CD14-positive monocyte (primary cell): ENCODE measurements around the gene GSTA2. TPM values are rescaled to one million over a fixed set of nuclear protein-coding genes. Genes with fewer than 3 reads are reported as not detected.
"Not testable (repeated sequence)": the region's sequence is repeated elsewhere in the genome, so short reads cannot be mapped to it uniquely, and the experiment has no call there.

Source experiments
- DNase-seq, 3 donors: peaks; one replicate each; pipeline ENCODE4 v3.0.0-alpha.2; 2011 to 2022
- H2AFZ ChIP-seq: 2 replicates; pipeline ENCODE4 v1.6.0; 2012; ENCODE audit warnings: mild to moderate bottlenecking, low read depth, low read length, inconsistent platforms; ENCODE audit not compliant: insufficient read depth, poor library complexity, severe bottlenecking
- H3K27ac ChIP-seq, 2 donors: 1 replicate in 1 of 2; 2 replicates in 1 of 2; pipeline ENCODE4 v1.5.1; 2012 to 2013; ENCODE audit warnings: low read length in 2 of 2, control low read depth in 1 of 2, inconsistent platforms in 1 of 2, low read depth in 1 of 2, mild to moderate bottlenecking in 1 of 2
- H3K27me3 ChIP-seq, 2 donors: one replicate each; pipeline versions ENCODE4 v1.6.0 to v1.6.1; 2011 to 2013; ENCODE audit warnings: low read length in 2 of 2; ENCODE audit not compliant: control insufficient read depth in 2 of 2, insufficient read depth in 2 of 2
- H3K36me3 ChIP-seq, 2 donors: replicated peaks in 1 of 2; 1 replicate in 1 of 2; 2 replicates in 1 of 2; pipeline versions ENCODE4 v1.5.1 to v1.6.1; 2012 to 2013; ENCODE audit warnings: low read length in 2 of 2, control low read depth in 1 of 2, inconsistent platforms in 1 of 2, mild to moderate bottlenecking in 1 of 2; ENCODE audit not compliant: insufficient read depth in 2 of 2, control insufficient read depth in 1 of 2
- H3K4me1 ChIP-seq, 2 donors: 1 replicate in 1 of 2; 2 replicates in 1 of 2; pipeline versions ENCODE4 v1.5.1 to v1.6.1; 2012 to 2013; ENCODE audit warnings: low read length in 2 of 2, control low read depth in 1 of 2, inconsistent platforms in 1 of 2, mild to moderate bottlenecking in 1 of 2, moderate library complexity in 1 of 2; ENCODE audit not compliant: insufficient read depth in 2 of 2, control insufficient read depth in 1 of 2
- H3K4me2 ChIP-seq: replicated peaks from 2 replicates; pipeline ENCODE3; 2012; ENCODE audit warnings: low read length, moderate library complexity, mild to moderate bottlenecking; ENCODE audit not compliant: poor library complexity, severe bottlenecking; ENCODE audit errors: extremely low read depth
- H3K4me3 ChIP-seq, 3 experiments: fragments of 200-600 bp in 1 of 3; sonication (generic) in 1 of 3; replicated peaks in 1 of 3; 1 replicate in 2 of 3; 2 replicates in 1 of 3; pipeline ENCODE4 v1.5.1; 2011 to 2013; ENCODE audit warnings: low read length in 3 of 3, mild to moderate bottlenecking in 3 of 3, control low read depth in 2 of 3, low read depth in 2 of 3, inconsistent platforms in 1 of 3, moderate library complexity in 1 of 3
- H3K79me2 ChIP-seq: 2 replicates; pipeline ENCODE4 v1.6.0; 2012; ENCODE audit warnings: mild to moderate bottlenecking, control low read depth, inconsistent platforms, low read length, moderate library complexity; ENCODE audit not compliant: insufficient read depth
- H3K9ac ChIP-seq: 2 replicates; pipeline ENCODE4 v1.6.0; 2017; ENCODE audit warnings: low read length, mild to moderate bottlenecking; ENCODE audit not compliant: insufficient read depth, poor library complexity, severe bottlenecking
- H3K9me3 ChIP-seq, 2 donors: replicated peaks in 1 of 2; 1 replicate in 1 of 2; 2 replicates in 1 of 2; pipeline versions ENCODE4 v1.5.1 to v1.6.1; 2012 to 2013; ENCODE audit warnings: low read length in 2 of 2, control low read depth in 1 of 2; ENCODE audit not compliant: control insufficient read depth in 1 of 2, insufficient read depth in 1 of 2
- H4K20me1 ChIP-seq: 2 replicates; pipeline ENCODE4 v1.6.0; 2012; ENCODE audit warnings: mild to moderate bottlenecking, low read length, control low read depth, moderate library complexity; ENCODE audit not compliant: insufficient read depth
- H3K27ac Mint-ChIP-seq, 7 donors: one replicate each; pipeline ENCODE4 v1.8.0; 2020; ENCODE audit warnings: mild to moderate bottlenecking in 7 of 7, mixed read lengths in 7 of 7, moderate library complexity in 6 of 7, inconsistent platforms in 2 of 7
- H3K27me3 Mint-ChIP-seq, 3 donors: one replicate each; pipeline ENCODE4 v1.8.0; 2021 to 2022; ENCODE audit warnings: low read depth in 3 of 3, mild to moderate bottlenecking in 3 of 3, mixed read lengths in 3 of 3, moderate library complexity in 3 of 3, inconsistent platforms in 1 of 3
- H3K36me3 Mint-ChIP-seq, 2 donors: one replicate each; pipeline ENCODE4 v1.8.0; 2020; ENCODE audit warnings: mixed read lengths in 2 of 2, inconsistent platforms in 1 of 2, mild to moderate bottlenecking in 1 of 2
- H3K4me1 Mint-ChIP-seq: one replicate; pipeline ENCODE4 v1.8.0; 2020; ENCODE audit warnings: mild to moderate bottlenecking, mixed read lengths
- H3K4me3 Mint-ChIP-seq, 2 donors: one replicate each; pipeline ENCODE4 v1.8.0; 2020; ENCODE audit warnings: mild to moderate bottlenecking in 2 of 2, mixed read lengths in 2 of 2, moderate library complexity in 1 of 2
- H3K9me3 Mint-ChIP-seq, 7 donors: one replicate each; pipeline ENCODE4 v1.8.0; 2020 to 2022; ENCODE audit warnings: mixed read lengths in 7 of 7, mild to moderate bottlenecking in 6 of 7, moderate library complexity in 6 of 7, inconsistent platforms in 2 of 7
- WGBS: methylation state at CpG from one replicate; pipeline ENCODE4 v1.1.5; 2013; ENCODE audit warnings: missing lambda C conversion rate; ENCODE audit not compliant: insufficient coverage; 5-methylcytosine and 5-hydroxymethylcytosine counted together
- intact Hi-C, 2 donors: fragments of 100-400 bp; cut with micrococcal nuclease; formaldehyde crosslinking; loops; one replicate each; pipeline versions ENCODE4 v1.15.0 to v1.15.1; 2023
- polyA plus RNA-seq, 3 donors: library from polyadenylated mRNA; depleted of rRNA in 1 of 3; unstranded in 2 of 3; stranded (reverse) in 1 of 3; fragments of 300-500 nt in 2 of 3; fragments of >200 nt in 1 of 3; fragmentation: Illumina TruSeq in 2 of 3; gene quantifications; 1 replicate in 2 of 3; 2 replicates in 1 of 3; pipeline ENCODE4 v1.2.3, GENCODE V29; 2012 to 2021
- TF ChIP-seq, protein P1 (sequence below): fragments of 200-600 bp; IDR thresholded peaks from one replicate; pipeline ENCODE4 v1.8.0; 2022; ENCODE audit warnings: antibody characterized with exemption, mild to moderate bottlenecking

Gene GSTA2
- polyA plus RNA-seq, 3 donors = not detected

DNA sequence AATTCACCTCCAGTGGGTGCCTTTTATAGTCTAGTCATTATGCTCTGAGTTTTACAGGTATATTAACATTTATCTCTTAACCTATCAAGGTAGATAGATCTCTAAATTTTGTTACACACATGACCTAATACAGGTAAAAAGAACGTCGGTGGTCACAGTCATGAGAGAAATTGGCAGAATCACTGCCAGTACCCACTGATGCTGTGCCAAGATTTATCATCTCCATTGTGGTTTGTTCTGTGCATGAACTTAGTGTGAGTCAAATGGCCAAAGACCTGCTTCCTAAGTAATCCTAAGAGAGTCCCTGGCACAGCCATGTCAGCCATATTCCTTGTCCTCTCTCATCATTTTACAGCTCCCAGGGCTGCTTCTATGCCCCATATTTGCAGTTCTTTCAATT is 31.1 kb upstream of the GSTA2 start:
- H3K4me2 ChIP-seq, DNase-seq, H3K9me3 ChIP-seq, H3K27me3 Mint-ChIP-seq, H4K20me1 ChIP-seq, H3K9ac ChIP-seq, H3K27ac Mint-ChIP-seq, H3K79me2 ChIP-seq, H3K27ac ChIP-seq, H3K36me3 ChIP-seq, H3K4me1 ChIP-seq, H2AFZ ChIP-seq, H3K36me3 Mint-ChIP-seq, H3K4me3 Mint-ChIP-seq, H3K27me3 ChIP-seq, H3K4me1 Mint-ChIP-seq, intact Hi-C loops, H3K4me3 ChIP-seq: not testable (repeated sequence)
- no CpG with 5 or more reads among the region's 2 CpGs for WGBS
- H3K9me3 Mint-ChIP-seq = peaks cover 4 to 15% (median 9%) of the 10 kb centered on the region in 7 donors

DNA sequence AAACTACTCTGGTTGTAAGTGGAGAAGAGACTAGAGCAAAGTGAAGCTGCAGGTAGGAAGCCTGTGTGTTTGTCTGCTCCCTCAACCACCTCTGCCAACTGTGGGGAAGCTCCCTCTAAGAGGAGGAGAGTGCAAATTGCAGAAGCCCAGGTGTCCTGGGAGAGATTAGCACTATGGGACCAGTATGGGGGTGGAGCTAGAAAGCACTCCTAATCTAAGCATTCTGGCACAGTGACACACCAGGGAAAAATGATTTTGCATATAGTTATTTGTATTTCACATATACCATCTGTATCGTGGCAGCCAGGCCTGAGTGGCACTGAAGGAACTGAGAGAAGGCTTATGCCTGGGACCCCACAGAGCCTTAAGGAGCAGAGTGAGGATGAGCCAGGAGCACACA is 27.6 kb upstream of the GSTA2 start:
- Histone ChIP-seq H3K4me2 (no peak overlapping the region), H3K27ac (no peak overlapping the region), H2AFZ (no peak overlapping the region), H3K9me3 (peaks cover 0 to 7% of the 10 kb centered on the region in 2 donors), H3K79me2 (no peaks in the 10 kb centered on the region), H3K4me3 (no peak overlapping the region), H3K36me3 (no peaks in the 10 kb centered on the region), H4K20me1 (no peaks in the 10 kb centered on the region), H3K9ac (no peak overlapping the region), H3K4me1 (no peaks in the 10 kb centered on the region), H3K27me3 (no peaks in the 10 kb centered on the region)
- H3K27ac Mint-ChIP-seq = no peak overlapping the region
- TF ChIP-seq, protein P1, sequence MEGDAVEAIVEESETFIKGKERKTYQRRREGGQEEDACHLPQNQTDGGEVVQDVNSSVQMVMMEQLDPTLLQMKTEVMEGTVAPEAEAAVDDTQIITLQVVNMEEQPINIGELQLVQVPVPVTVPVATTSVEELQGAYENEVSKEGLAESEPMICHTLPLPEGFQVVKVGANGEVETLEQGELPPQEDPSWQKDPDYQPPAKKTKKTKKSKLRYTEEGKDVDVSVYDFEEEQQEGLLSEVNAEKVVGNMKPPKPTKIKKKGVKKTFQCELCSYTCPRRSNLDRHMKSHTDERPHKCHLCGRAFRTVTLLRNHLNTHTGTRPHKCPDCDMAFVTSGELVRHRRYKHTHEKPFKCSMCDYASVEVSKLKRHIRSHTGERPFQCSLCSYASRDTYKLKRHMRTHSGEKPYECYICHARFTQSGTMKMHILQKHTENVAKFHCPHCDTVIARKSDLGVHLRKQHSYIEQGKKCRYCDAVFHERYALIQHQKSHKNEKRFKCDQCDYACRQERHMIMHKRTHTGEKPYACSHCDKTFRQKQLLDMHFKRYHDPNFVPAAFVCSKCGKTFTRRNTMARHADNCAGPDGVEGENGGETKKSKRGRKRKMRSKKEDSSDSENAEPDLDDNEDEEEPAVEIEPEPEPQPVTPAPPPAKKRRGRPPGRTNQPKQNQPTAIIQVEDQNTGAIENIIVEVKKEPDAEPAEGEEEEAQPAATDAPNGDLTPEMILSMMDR = no peak
- H3K9me3 Mint-ChIP-seq = peaks cover 12 to 23% (median 14%) of the 10 kb centered on the region in 7 donors
- no peak overlapping the region for H3K4me3 Mint-ChIP-seq
- intact Hi-C loops = no loop called here
- peaks cover 0 to 2% (median 2%) of the 10 kb centered on the region in 3 donors for H3K27me3 Mint-ChIP-seq
- WGBS = no CpG with 5 or more reads among the region's 1 CpG
- no peak for DNase-seq
- no peaks in the 10 kb centered on the region for H3K4me1 Mint-ChIP-seq
- H3K36me3 Mint-ChIP-seq = no peaks in the 10 kb centered on the region

DNA sequence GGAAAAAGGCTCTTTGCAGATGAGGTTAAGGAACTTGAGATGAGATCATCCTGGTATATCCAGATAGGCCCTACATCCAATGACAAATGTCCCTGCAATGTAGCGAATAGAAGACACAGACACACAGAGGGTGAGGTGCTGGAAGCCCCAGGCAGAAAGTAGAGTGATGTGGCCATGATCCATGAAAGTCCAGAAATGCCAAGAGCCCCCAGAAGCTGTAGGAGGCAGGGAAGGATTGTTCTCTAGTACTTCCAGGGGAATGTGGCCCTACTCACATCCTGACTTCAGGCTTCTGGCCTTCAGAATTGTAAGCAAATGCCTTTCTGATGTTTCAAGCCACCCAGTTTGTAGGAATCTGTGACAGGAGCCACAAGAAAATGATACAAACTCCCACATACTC is 26.4 kb upstream of the GSTA2 start:
- H3K9ac ChIP-seq, H3K4me1 Mint-ChIP-seq, H3K27ac ChIP-seq, H3K4me2 ChIP-seq, H3K4me1 ChIP-seq, H3K36me3 ChIP-seq, H3K36me3 Mint-ChIP-seq, H2AFZ ChIP-seq, H3K27ac Mint-ChIP-seq, H3K9me3 ChIP-seq, H3K27me3 Mint-ChIP-seq, H4K20me1 ChIP-seq, H3K79me2 ChIP-seq, DNase-seq, H3K4me3 Mint-ChIP-seq, H3K4me3 ChIP-seq, intact Hi-C loops, H3K27me3 ChIP-seq: not testable (repeated sequence)
- H3K9me3 Mint-ChIP-seq = peaks cover 12 to 23% (median 15%) of the 10 kb centered on the region in 7 donors
- WGBS = no CpG with 5 or more reads among the region's 1 CpG
